OCI-LY3 (cell line): Measurements from ENCODE around the gene ZNF407.

Experiments used
- CTCF ChIP-seq: fragments of 200-600, 300-600 bp; sonication (generic); IDR thresholded peaks from 2 replicates; pipeline ENCODE4 v1.5.1; 2014; ENCODE audit warnings: antibody characterized with exemption, low read length, low read depth
- EZH2phosphoT487 ChIP-seq: fragments of 200-600 bp; shearing (Covaris generic); IDR thresholded peaks from 2 replicates; pipeline ENCODE4 v1.6.1; 2018; ENCODE audit warnings: antibody characterized with exemption, mixed run types, low read depth

DNA sequence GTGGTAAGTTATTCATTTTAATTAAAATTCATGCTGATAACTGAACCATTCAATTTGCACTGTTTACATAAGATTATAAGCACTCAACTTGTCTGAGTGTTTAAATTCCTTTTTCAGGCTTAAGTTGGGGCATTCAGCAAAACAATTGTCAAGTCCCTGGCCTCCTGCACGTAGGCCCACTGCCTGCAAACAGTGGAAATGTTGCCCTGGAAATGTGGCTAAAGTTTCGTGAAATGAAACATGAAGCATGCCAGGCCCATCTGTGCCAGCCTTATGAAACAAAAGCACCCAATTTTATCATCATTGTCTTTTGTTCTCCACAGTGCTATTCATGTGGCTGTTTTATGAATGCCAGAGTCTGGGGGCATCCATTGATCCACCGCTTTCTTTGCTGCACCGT, 447.6 kb downstream of the ZNF407 start:
- TF ChIP-seq EZH2phosphoT487 (no peak), CTCF (no peak)
